Measurements from ENCODE around the gene TP53AIP1.

GRCh38 chr11:128963744-128964325 lies 21.2 kb upstream of the TP53AIP1 start:
- no peak for TF ChIP-seq CTCF (conservative IDR thresholded peaks at IDR 0.05 in 1 of 2, IDR thresholded peaks at IDR 0.05 in 1 of 2; ENCODE audit: extremely low read depth in 1 of 2, insufficient read depth in 1 of 2, low read depth in 1 of 2, low read length in 2 of 2)
- TF ChIP-seq EZH2 (IDR thresholded peaks at IDR 0.05; ENCODE audit: borderline replicate concordance, low read length), result no peak

Data from mammary epithelial cell (primary cell).